Esophagus squamous epithelium (tissue), 5 donors: ENCODE results near the gene ELMO1. TPM values are rescaled to one million over a fixed set of nuclear protein-coding genes. Genes with fewer than 3 reads are reported as not detected.

ENCODE experiments used
- DNase-seq: peaks from one replicate; lab custom pipeline; 2025; lab: John Stamatoyannopoulos, UW
- H3K27ac ChIP-seq, 4 donors: fragments of 200-600 bp; sonication (generic); one replicate each; pipeline ENCODE4 v1.5.1; 2016 to 2019; ENCODE audit warnings: mild to moderate bottlenecking in 1 of 4
- H3K27me3 ChIP-seq, 4 donors: fragments of 200-600 bp; sonication (generic); 1 replicate in 3 of 4; 2 replicates in 1 of 4; pipeline versions ENCODE4 v1.5.1 to v1.6.0; 2017 to 2021; ENCODE audit warnings: antibody characterized with exemption in 1 of 4
- H3K36me3 ChIP-seq, 3 donors: fragments of 200-600 bp; sonication (generic); one replicate each; pipeline ENCODE4 v1.5.1; 2016 to 2019
- H3K4me1 ChIP-seq, 3 donors: fragments of 200-600 bp; sonication (generic); one replicate each; pipeline ENCODE4 v1.5.1; 2017 to 2019
- H3K4me3 ChIP-seq, 4 donors: fragments of 200-600 bp; sonication (generic); 1 replicate in 3 of 4; 2 replicates in 1 of 4; pipeline ENCODE4 v1.5.1; 2016 to 2019; ENCODE audit warnings: mild to moderate bottlenecking in 2 of 4, moderate library complexity in 1 of 4
- H3K9me3 ChIP-seq, 3 donors: fragments of 200-600 bp; sonication (generic); one replicate each; pipeline ENCODE4 v1.5.1; 2016 to 2019
- POLR2A ChIP-seq, 4 donors: fragments of 450-650 bp; IDR thresholded peaks; one replicate each; pipeline ENCODE4 v1.6.1; 2017; ENCODE audit warnings: antibody characterized with exemption in 4 of 4, mild to moderate bottlenecking in 4 of 4, moderate library complexity in 3 of 4
- WGBS, 2 donors: methylation state at CpG; one replicate each; pipeline ENCODE4 v1.1.5; 2018; 5-methylcytosine and 5-hydroxymethylcytosine counted together
- intact Hi-C: fragments of 100-400 bp; cut with DNase I; formaldehyde crosslinking; loops from one replicate; pipeline ENCODE4 v1.15.0; 2022
- total RNA-seq, 4 donors: library from RNA; depleted of rRNA; stranded (reverse); fragments of >200 nt; gene quantifications; one replicate each; pipeline ENCODE4 v1.1.0, GENCODE V29; 2016
- TF ChIP-seq, protein P1 (sequence below), 6 experiments: fragments of 450-650 bp in 4 of 6; fragments of 200-600 bp in 2 of 6; sonication (generic) in 2 of 6; IDR thresholded peaks; one replicate each; pipeline ENCODE4 v1.5.1; 2016 to 2019; ENCODE audit warnings: antibody characterized with exemption in 6 of 6, mild to moderate bottlenecking in 4 of 6, moderate library complexity in 4 of 6
- donor health status: DM: yes; HTN: yes; CAD: no.

The ELMO1 gene
- total RNA-seq, 4 donors from 2014 or later, result 0.68 to 36.6 (median 11.8) TPM

DNA sequence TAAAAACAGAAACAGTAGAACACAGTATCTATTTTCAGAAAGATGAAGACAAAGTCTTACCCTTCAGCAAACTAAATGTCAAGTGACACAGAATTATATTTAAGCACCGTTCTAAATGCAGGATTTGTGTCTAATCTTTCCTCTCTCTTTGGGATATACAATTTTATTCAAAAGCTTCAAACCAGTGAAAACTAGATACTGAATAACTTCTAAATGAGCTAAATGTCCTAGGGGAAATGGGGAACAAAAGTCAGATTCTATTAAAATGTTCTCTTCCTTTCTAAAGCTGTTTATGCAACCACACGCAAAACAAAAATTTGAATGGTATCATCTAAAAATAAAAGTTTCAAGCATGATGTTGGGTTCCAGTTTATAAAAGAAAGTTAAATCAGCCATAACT is 588.0 kb downstream of the ELMO1 start:
- Histone ChIP-seq H3K4me3 (no peak overlapping the region), H3K27me3 (no peaks in the 10 kb centered on the region), H3K4me1 (peaks cover 0 to 25% (median 0%) of the 10 kb centered on the region in 3 donors), H3K9me3 (no peaks in the 10 kb centered on the region), H3K36me3 (peaks cover 0 to 26% (median 0%) of the 10 kb centered on the region in 3 donors), H3K27ac (no peak overlapping the region)
- DNase-seq, result no peak
- intact Hi-C loops, result no loop called here
- no peak for TF ChIP-seq POLR2A (IDR thresholded peaks at IDR 0.05)
- TF ChIP-seq, protein P1, sequence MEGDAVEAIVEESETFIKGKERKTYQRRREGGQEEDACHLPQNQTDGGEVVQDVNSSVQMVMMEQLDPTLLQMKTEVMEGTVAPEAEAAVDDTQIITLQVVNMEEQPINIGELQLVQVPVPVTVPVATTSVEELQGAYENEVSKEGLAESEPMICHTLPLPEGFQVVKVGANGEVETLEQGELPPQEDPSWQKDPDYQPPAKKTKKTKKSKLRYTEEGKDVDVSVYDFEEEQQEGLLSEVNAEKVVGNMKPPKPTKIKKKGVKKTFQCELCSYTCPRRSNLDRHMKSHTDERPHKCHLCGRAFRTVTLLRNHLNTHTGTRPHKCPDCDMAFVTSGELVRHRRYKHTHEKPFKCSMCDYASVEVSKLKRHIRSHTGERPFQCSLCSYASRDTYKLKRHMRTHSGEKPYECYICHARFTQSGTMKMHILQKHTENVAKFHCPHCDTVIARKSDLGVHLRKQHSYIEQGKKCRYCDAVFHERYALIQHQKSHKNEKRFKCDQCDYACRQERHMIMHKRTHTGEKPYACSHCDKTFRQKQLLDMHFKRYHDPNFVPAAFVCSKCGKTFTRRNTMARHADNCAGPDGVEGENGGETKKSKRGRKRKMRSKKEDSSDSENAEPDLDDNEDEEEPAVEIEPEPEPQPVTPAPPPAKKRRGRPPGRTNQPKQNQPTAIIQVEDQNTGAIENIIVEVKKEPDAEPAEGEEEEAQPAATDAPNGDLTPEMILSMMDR (IDR thresholded peaks at IDR 0.05), result no peak
- WGBS, 2 donors, result 78 to 87% methylated on average over 2 of the region's 2 CpGs

- H3K9me3 ChIP-seq, result no peaks in the 10 kb centered on the region
- H3K27ac ChIP-seq, result peak overlapping the region in 1 of 4 donors; percentile 20
- no peak overlapping the region for H3K4me3 ChIP-seq
- WGBS, 2 donors, result 44 to 89% methylated on average over 13 to 15 of the region's 15 CpGs
- intact Hi-C loops, result no loop called here
- peaks cover 0 to 30% (median 0%) of the 10 kb centered on the region in 3 donors for H3K36me3 ChIP-seq
- no peak for TF ChIP-seq POLR2A (IDR thresholded peaks at IDR 0.05)
- TF ChIP-seq, protein P1 (IDR thresholded peaks at IDR 0.05), result peak in 1 of 6 experiments; percentile 10
- H3K27me3 ChIP-seq, result no peaks in the 10 kb centered on the region
- no peak for DNase-seq
- H3K4me1 ChIP-seq, result peaks cover 0 to 27% (median 5%) of the 10 kb centered on the region in 3 donors
These were observed 593.3 kb downstream of the ELMO1 start for GRCh38 chr7:36855330-36855729.

GRCh38 chr7:36854652-36855051 is 594.0 kb downstream of the ELMO1 start:
- 90 to 94% methylated on average over 9 of the region's 9 CpGs for WGBS, 2 donors
- Histone ChIP-seq H3K36me3 (peaks cover 0 to 25% (median 0%) of the 10 kb centered on the region in 3 donors), H3K9me3 (no peaks in the 10 kb centered on the region), H3K27ac (peak overlapping the region in 1 of 4 donors; percentile 20), H3K4me3 (no peak overlapping the region), H3K27me3 (no peaks in the 10 kb centered on the region), H3K4me1 (peaks cover 0 to 27% (median 5%) of the 10 kb centered on the region in 3 donors)
- TF ChIP-seq, protein P1 (IDR thresholded peaks at IDR 0.05), result no peak
- no peak for TF ChIP-seq POLR2A (IDR thresholded peaks at IDR 0.05)
- no peak for DNase-seq
- intact Hi-C loops, result no loop called here

DNA sequence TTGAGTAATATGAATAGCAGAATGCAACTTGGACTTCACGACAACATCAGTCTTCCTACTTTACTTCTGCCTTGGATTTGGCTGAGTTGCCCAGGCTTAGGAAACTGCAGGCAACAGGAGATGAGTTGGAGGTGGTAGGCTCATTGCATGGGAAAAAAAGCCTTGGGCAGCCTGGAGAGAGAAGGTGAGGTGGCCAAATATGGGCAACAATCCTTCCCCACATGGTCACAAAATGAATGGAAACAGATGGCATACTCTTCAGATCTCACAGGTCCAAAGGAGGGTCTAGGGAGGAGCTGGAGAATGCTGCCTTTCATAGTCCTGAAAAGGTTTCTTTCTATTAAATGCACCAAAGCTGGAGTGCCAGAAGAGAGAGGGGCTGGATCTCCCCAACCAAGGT is 595.7 kb downstream of the ELMO1 start:
- DNase-seq, result no peak
- Histone ChIP-seq H3K36me3 (peaks cover 0 to 20% (median 0%) of the 10 kb centered on the region in 3 donors), H3K9me3 (peaks cover 0 to 6% (median 0%) of the 10 kb centered on the region in 3 donors), H3K27ac (no peak overlapping the region), H3K4me1 (peaks cover 0 to 27% (median 5%) of the 10 kb centered on the region in 3 donors), H3K4me3 (no peak overlapping the region), H3K27me3 (no peaks in the 10 kb centered on the region)
- intact Hi-C loops, result no loop called here
- TF ChIP-seq, protein P1 (IDR thresholded peaks at IDR 0.05), result no peak
- TF ChIP-seq POLR2A (IDR thresholded peaks at IDR 0.05), result no peak
- 70 to 88% methylated on average over 1 of the region's 1 CpG for WGBS, 2 donors

GRCh38 chr7:36852017-36852416 is 596.6 kb downstream of the ELMO1 start:
- H3K4me3 ChIP-seq, result no peak overlapping the region
- intact Hi-C loops, result no loop called here
- no peak for DNase-seq

More at GRCh38 chr7:36852017-36852416, 596.6 kb downstream of the ELMO1 start:
- peaks cover 0 to 20% (median 5%) of the 10 kb centered on the region in 3 donors for H3K4me1 ChIP-seq
- TF ChIP-seq, protein P1 (IDR thresholded peaks at IDR 0.05), result no peak
- peaks cover 0 to 15% (median 6%) of the 10 kb centered on the region in 3 donors for H3K9me3 ChIP-seq
- 71 to 73% methylated on average over 5 of the region's 5 CpGs for WGBS, 2 donors
- H3K27me3 ChIP-seq, result no peaks in the 10 kb centered on the region
- H3K36me3 ChIP-seq, result peaks cover 0 to 20% (median 0%) of the 10 kb centered on the region in 3 donors
- H3K27ac ChIP-seq, result no peak overlapping the region
